Left lung (tissue), 10 donors: ENCODE data around the gene PGLYRP3. TPM values are rescaled to one million over a fixed set of nuclear protein-coding genes. Genes with fewer than 3 reads are reported as not detected.

ENCODE experiments used
- ATAC-seq: fragments of 200-7000 bp; cut with Tn5 transposase; one replicate; pipeline ENCODE4 v1.9.1; 2020; ENCODE audit warnings: moderate library complexity
- DNase-seq, 4 donors: peaks; one replicate each; pipeline ENCODE4 v3.0.0-alpha.2; 2013 to 2020
- H3K27ac ChIP-seq, 2 donors: fragments of 200-600 bp; sonication (generic) in 1 of 2; one replicate each; pipeline versions ENCODE4 v1.5.0 to v1.8.0; 2020 to 2021
- H3K27me3 ChIP-seq, 2 donors: fragments of 200-600 bp; sonication (generic) in 1 of 2; one replicate each; pipeline versions ENCODE4 v1.5.0 to v1.8.0; 2020 to 2021
- H3K36me3 ChIP-seq, 2 donors: fragments of 200-600 bp; sonication (generic) in 1 of 2; one replicate each; pipeline versions ENCODE4 v1.5.0 to v1.8.0; 2020 to 2021
- H3K4me1 ChIP-seq, 2 donors: fragments of 200-600 bp; one replicate each; pipeline ENCODE4 v1.8.0; 2021
- H3K4me3 ChIP-seq, 2 donors: fragments of 200-600 bp; sonication (generic) in 1 of 2; one replicate each; pipeline versions ENCODE4 v1.5.0 to v1.8.0; 2020 to 2021; ENCODE audit warnings: mild to moderate bottlenecking in 1 of 2
- H3K9me3 ChIP-seq, 2 donors: fragments of 200-600 bp; sonication (generic) in 1 of 2; one replicate each; pipeline versions ENCODE4 v1.5.0 to v1.8.0; 2020 to 2021
- CTCF ChIP-seq, 2 donors: fragments of 200-600 bp; sonication (generic) in 1 of 2; IDR thresholded peaks; one replicate each; pipeline versions ENCODE4 v1.5.0 to v1.8.0; 2021; ENCODE audit warnings: antibody characterized with exemption in 2 of 2
- intact Hi-C, 2 donors: fragments of 100-400 bp; cut with DNase I; formaldehyde crosslinking; loops; one replicate each; pipeline versions ENCODE4 v1.11.2 to v1.14.2; 2022
- polyA plus RNA-seq, 6 donors: library from polyadenylated mRNA; unstranded; fragments of 120-200 nt; gene quantifications; one replicate each; pipeline ENCODE4 v1.2.1, GENCODE V29; 2013; ENCODE audit not compliant: insufficient read length in 6 of 6
- total RNA-seq, 2 donors: library from RNA; stranded (reverse); fragmentation: NEBNext Ultra II Directional; extraction: Animal tissue kit (Norgen Biotek cat#: 25700); gene quantifications; one replicate each; pipeline ENCODE4 v1.2.1, GENCODE V29; 2021
- donor health status: DM: no; HTN: yes; CAD: no.
- donor health status: DM: no; HTN: no; CAD: no.

Gene PGLYRP3
- total and polyA plus RNA-seq, 8 donors: not detected

DNA sequence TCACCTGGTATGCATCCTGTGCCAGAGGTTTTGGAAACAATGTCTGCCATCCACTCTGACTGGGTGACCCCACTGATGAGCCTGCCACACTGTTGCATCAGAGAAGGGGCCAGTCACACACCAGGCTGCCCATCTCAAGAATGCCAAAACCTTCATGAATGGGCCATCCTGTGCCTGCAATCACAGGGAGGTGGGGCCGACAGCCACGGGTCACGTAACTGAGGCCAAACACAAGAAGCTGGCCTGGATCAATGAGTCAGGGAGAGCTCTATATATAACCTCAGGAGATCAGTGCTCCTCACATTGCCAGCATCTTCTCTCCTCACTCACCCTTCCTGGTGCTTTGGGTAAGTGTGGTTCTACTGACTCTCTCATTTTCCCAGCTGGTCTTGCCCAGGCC lies 53.4 kb downstream of the PGLYRP3 start, which contains the start of gene LORICRIN:
Gene LORICRIN, plus strand, starts transcription at position 301 of the 400 bp plus-strand sequence. CDS start 1,263 bp downstream, outside the sequence.
- H3K4me1 ChIP-seq: peaks cover 5 to 8% of the 10 kb centered on the region in 2 donors
- peaks cover 37 to 66% of the 10 kb centered on the region in 2 donors for H3K27me3 ChIP-seq
- H3K9me3 ChIP-seq: no peaks in the 10 kb centered on the region
- ATAC-seq (no peak), DNase-seq (no peak)
- no peaks in the 10 kb centered on the region for H3K36me3 ChIP-seq
- H3K27ac ChIP-seq: no peak within 1 kb of the TSS
- intact Hi-C loops: no loop called here
- H3K4me3 ChIP-seq: no peak within 1 kb of the TSS
- TF ChIP-seq CTCF (IDR thresholded peaks at IDR 0.05): no peak

- no peak for ATAC-seq
- Histone ChIP-seq H3K27me3 (peaks cover 0 to 22% of the 10 kb centered on the region in 2 donors), H3K9me3 (no peaks in the 10 kb centered on the region), H3K27ac (no peak overlapping the region), H3K4me1 (no peaks in the 10 kb centered on the region), H3K4me3 (no peak overlapping the region), H3K36me3 (no peaks in the 10 kb centered on the region)
- intact Hi-C loops: no loop called here
- no peak for TF ChIP-seq CTCF (IDR thresholded peaks at IDR 0.05)
- no peak for DNase-seq
Measured at GRCh38 chr1:153253693-153254092, 59.1 kb downstream of the PGLYRP3 start.

DNA sequence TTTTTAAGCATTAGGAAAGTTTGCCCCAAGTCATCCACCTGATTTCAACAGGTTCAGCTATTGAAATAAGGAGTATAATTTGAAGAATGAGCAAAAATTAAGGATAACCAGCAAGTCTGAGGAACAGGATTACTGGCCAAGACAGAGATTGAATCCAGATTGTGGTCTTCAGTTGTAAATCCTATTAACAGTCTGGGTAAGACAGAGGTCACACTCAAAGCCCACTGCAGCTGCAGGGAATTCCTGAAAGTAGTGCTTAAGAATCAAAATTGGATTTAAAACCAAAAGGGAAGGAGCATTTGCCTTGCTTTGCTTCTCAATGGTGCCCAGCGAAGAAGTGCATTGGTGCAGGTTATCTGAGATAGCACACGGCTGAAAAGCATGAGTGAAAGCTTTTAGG lies 59.7 kb downstream of the PGLYRP3 start:
- TF ChIP-seq CTCF (IDR thresholded peaks at IDR 0.05): no peak
- peaks cover 0 to 19% of the 10 kb centered on the region in 2 donors for H3K27me3 ChIP-seq
- no peaks in the 10 kb centered on the region for H3K4me1 ChIP-seq
- no peak overlapping the region for H3K27ac ChIP-seq
- no peak overlapping the region for H3K4me3 ChIP-seq
- H3K36me3 ChIP-seq: no peaks in the 10 kb centered on the region
- DNase-seq: no peak
- no peak for ATAC-seq
- no peaks in the 10 kb centered on the region for H3K9me3 ChIP-seq
- intact Hi-C loops: no loop called here

DNA sequence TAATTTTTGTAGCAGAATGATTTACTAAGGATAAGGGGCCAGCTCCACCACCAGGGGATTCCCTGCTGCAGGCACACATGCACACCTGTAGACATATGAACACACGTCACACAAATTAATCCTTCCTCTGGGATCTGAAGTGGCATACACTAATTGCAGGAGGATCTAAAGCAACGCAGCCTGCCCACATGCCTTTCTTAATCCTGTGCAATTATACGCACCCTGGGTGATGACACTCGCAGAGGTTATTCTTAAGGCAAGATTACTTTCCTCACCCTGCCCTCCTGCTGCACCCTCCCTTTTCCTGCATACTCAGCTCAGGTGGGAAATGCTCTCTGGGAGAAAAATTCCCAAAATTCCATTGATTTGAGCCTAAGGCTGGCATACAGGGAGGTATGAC lies 60.8 kb downstream of the PGLYRP3 start:
- no peaks in the 10 kb centered on the region for H3K9me3 ChIP-seq
- H3K36me3 ChIP-seq: no peaks in the 10 kb centered on the region
- H3K27ac ChIP-seq: no peak overlapping the region
- ATAC-seq (no peak), DNase-seq (no peak)
- H3K4me1 ChIP-seq: no peaks in the 10 kb centered on the region
- intact Hi-C loops: no loop called here
- H3K27me3 ChIP-seq: peaks cover 0 to 23% of the 10 kb centered on the region in 2 donors
- no peak for TF ChIP-seq CTCF (IDR thresholded peaks at IDR 0.05)
- no peak overlapping the region for H3K4me3 ChIP-seq

DNA sequence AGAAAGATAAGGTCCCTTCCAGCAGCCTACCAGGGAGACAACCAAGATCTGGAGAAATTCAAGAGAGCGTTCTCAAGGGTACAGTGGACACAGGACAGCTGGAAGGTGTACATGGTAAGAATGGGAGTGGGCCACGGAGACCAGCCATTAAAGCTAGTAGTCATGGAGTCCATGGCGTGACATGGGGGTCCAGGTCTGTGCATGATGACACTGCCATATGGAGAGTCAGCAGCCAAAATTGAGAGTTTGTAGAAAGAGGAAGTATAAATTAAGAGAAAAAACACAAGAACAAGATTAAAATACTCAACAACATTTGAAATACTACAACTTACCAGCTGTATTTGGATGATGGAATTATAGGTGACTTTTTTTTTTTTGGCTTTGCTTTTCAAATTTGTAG lies 61.2 kb downstream of the PGLYRP3 start:
- no peaks in the 10 kb centered on the region for H3K4me1 ChIP-seq
- H3K27ac ChIP-seq: no peak overlapping the region
- no peak overlapping the region for H3K4me3 ChIP-seq
- no peaks in the 10 kb centered on the region for H3K9me3 ChIP-seq
- TF ChIP-seq CTCF (IDR thresholded peaks at IDR 0.05): no peak
- DNase-seq (no peak), ATAC-seq (no peak)
- no peaks in the 10 kb centered on the region for H3K36me3 ChIP-seq
- H3K27me3 ChIP-seq: peaks cover 0 to 28% of the 10 kb centered on the region in 2 donors
- intact Hi-C loops: no loop called here
